T-helper 1 cell (primary cell): Measurements from ENCODE around the gene NXF2B.
"Not testable (repeated sequence)": the region's sequence is repeated elsewhere in the genome, so short reads cannot be mapped to it uniquely, and the experiment has no call there.

Experiments used
- DNase-seq, 5 donors: peaks; one replicate each; pipeline ENCODE4 v3.0.0-alpha.2; 2012 to 2020
- total RNA-seq, 4 donors: gene quantifications; one replicate each; lab custom pipeline; 2026; lab: John Stamatoyannopoulos, UW

NXF2B gene
- 0 reads per million in 4 donors for total RNA-seq

GRCh38 chrX:102439908-102440307, at the start of gene NXF2B:
Gene NXF2B, minus strand, starts transcription at chrX:102440008. Its CDS starts 59,972 bp downstream, at chrX:102380036.
- DNase-seq = not testable (repeated sequence)

GRCh38 chrX:102478765-102479164, 39.0 kb upstream of the NXF2B start:
- not testable (repeated sequence) for DNase-seq

DNA sequence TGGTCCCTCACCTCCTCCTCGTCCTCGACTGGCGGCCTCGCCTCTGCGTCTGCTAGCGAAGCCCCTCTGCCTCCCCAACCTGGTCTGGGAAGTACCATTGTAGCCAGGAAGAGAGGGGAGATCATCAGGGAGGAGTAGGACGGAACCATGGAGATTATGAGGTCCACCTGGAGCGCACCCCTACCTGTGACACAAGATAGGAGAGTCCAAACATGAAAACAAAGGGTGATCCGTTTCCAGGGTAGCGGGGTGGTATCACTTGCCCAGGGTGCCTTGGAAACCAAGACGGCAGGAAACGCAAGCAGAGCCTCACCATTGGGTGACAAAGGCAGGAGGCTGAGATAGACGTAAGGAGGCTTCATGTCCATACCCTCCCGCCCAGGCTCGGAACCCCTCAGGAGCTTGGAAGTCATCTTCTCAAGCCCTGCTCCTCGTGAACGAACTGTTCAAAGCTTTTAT, 32.0 kb upstream of the NXF2B start, which contains the start of gene TCP11X2:
Gene TCP11X2, minus strand, starts transcription at position 51 of the 459 bp plus-strand sequence.
- DNase-seq = not testable (repeated sequence)

GRCh38 chrX:102470215-102470614, 30.4 kb upstream of the NXF2B start:
- not testable (repeated sequence) for DNase-seq

GRCh38 chrX:102458615-102459014, 18.8 kb upstream of the NXF2B start:
- DNase-seq = not testable (repeated sequence)

GRCh38 chrX:102414493-102414892, 25.3 kb downstream of the NXF2B start:
- DNase-seq = not testable (repeated sequence)

- peak; percentile 15 to 64 (median 29) for DNase-seq
These were observed 93.9 kb downstream of the NXF2B start for GRCh38 chrX:102345916-102346315.

- DNase-seq = no peak
These were observed 97.9 kb downstream of the NXF2B start for GRCh38 chrX:102341867-102342266.

DNA sequence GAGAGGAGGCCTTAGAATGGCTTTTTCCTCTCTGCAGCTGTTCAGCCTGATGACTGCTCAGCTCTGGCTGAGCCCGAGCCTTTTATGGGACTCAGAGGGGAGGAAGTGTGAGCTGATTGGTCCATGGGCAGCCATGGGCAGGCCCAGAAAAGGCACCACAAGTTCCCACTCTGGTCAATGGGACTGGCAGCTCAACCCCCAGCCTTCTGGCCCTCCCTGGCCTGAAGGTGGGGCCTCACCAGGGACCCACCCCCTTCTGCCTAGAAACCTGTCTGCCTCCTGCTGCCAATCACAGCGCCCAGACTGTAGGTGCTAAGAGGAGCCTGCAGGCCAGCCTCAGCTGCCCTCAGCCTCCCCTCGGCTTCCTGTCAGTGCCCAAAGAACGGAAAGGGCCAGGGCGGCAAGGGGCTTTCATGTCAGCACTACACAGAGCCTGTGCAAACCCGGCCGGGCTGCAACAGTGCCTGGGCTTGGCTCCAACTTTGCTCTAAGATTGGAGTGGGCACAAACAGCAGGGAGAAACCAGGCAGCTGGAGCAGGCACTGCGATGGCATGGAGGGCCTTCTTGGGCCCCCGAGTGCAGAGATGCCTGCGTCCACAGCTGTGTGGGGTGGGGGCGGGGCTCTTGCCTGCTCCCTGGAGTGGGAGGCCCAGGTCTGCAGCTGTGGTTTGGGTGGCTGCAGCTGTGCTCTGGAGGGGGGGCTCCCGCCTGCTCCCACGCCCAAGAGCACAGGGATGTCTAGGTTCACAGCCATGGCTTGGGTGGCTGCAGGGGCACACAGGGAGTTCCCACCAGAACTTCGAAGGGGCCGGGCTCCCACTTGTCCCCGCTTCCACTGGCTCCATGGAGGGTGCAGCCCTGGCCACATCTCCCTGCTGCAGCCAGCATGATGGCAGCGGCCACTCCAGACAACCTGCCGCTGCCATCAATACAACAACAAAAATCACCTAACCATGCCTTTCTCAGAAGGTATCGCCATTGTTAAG, 100.2 kb downstream of the NXF2B start:
- DNase-seq = peak in 3 of 5 donors; percentile 3 to 17 (median 13)

DNA sequence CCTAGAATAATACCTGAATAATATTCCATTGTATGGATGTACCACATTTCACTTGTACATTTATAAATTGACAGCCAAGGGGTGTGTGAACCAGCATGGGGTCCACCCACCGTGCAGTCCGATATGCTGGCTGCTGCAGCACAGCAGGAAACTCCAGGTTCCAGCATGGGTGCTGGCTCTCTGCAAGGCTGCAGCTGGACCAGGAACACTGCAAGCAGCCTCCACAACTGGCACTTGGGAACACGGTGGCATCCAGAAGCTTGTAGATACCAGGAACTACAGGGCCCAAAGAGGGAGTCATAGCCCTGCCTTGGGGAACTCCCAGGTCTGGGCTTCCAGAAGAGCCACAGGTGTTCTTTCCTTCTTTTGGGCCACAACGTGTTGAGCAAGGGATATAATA, 101.6 kb downstream of the NXF2B start:
- no peak for DNase-seq
